ENCODE results near the gene POLD1. TPM values are rescaled to one million over a fixed set of nuclear protein-coding genes. Genes with fewer than 3 reads are reported as not detected.
"Not testable (repeated sequence)": the region's sequence is repeated elsewhere in the genome, so short reads cannot be mapped to it uniquely, and the experiment has no call there.

Gene POLD1
- total RNA-seq, 2 experiments from 2014 or later, result 156 to 167 TPM

DNA sequence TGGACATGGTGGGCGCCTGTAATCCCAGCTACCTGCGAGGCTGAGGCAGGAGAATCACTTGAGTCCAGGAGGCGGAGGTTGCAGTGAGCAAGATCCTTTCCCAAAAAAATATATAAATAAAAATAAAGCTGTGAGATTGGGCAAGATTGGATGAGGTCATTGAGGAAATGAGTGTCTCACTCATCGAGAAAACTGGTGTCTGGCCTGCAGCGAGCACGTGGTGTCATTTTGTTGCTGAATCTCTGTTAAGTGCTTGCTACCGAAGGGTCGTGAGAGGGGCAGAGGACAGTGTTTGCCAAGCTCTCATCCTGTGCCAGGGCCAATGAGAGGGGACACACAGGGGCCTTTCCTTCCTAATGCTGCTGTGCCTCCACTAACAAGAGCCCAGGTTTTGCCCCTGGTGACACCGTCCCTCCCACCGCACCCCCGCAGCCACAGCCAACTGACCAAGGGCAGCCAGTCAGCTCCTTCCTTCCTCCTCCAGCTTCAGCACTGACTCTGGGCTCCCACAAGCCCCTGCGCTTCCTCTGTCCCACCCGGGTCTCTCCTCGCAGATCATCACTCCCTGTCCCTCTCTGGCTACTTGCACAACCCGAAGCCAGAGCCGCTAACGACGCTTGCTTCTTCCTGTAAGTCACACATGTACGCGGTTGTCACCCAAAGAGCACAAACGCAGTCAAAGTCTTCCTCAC is 3.2 kb downstream of the POLD1 start:
- H3K4me1 Mint-ChIP-seq, result peaks cover 37% of the 10 kb centered on the region
- no peak overlapping the region for H3K27ac Mint-ChIP-seq
- H3K36me3 Mint-ChIP-seq (ENCODE audit: low read depth), result peaks cover 27% of the 10 kb centered on the region
- CTCF ChIA-PET, result interaction anchor here (1.0 to 1.5 kb wide), 3 partner anchors 12 to 50 kb away, joined by 3 to 5 read pairs (median 3); no protein-coding TSS in a partner anchor
- no peaks in the 10 kb centered on the region for H3K9me3 Mint-ChIP-seq
- DNase-seq, result no peak
- POLR2A ChIA-PET, result no interaction called here
- H3K27me3 Mint-ChIP-seq, result no peaks in the 10 kb centered on the region
- no peak overlapping the region for H3K4me3 Mint-ChIP-seq

DNA sequence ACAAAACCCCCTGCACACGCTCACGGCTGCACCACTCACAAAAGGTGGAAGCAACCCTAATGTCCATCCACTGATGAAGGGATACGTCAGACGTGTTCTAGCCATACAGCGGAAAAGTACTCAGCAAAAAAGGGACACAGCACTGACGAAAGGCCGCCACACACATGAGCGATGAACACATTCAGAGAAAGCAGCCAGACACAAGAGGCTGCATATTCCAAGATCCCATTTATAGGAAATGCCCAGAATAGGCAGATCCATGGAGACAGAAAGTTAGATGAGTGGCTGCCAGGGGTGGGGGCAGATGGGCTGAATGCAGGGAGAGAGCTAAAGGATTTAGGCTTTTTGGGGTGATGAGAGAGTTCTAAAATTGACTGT is 3.7 kb downstream of the POLD1 start:
- Mint-ChIP-seq H3K4me1 (peaks cover 37% of the 10 kb centered on the region), H3K9me3 (no peaks in the 10 kb centered on the region), H3K27me3 (no peaks in the 10 kb centered on the region), H3K27ac (no peak overlapping the region), H3K36me3 (ENCODE audit: low read depth) (peaks cover 28% of the 10 kb centered on the region), H3K4me3 (no peak overlapping the region)
- ChIA-PET CTCF (no interaction called here), POLR2A (no interaction called here)
- DNase-seq, result no peak

DNA sequence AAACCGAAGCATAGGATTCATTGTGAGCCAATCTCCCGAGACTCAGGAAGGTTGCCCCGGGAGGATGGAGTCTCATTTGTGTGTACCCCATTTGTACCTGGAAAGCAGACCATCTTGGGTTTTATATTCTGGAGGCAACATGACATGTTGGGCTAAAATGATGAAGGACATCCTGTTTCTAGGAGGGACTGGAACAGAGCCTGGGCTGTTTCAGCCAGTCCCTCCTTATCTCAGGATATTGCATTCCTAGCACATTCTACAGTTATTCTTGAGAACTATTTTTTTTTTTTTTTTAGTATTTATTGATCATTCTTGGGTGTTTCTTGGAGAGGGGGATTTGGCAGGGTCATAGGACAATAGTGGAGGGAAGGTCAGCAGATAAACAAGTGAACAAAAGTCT is 6.1 kb downstream of the POLD1 start:
- H3K36me3 Mint-ChIP-seq (ENCODE audit: low read depth), result peaks cover 29% of the 10 kb centered on the region
- H3K9me3 Mint-ChIP-seq, DNase-seq, POLR2A ChIA-PET, H3K4me3 Mint-ChIP-seq, H3K27me3 Mint-ChIP-seq, H3K27ac Mint-ChIP-seq: not testable (repeated sequence)
- H3K4me1 Mint-ChIP-seq, result peaks cover 16% of the 10 kb centered on the region
- CTCF ChIA-PET, result interaction anchor here (0.7 kb wide), 1 partner anchor 65 kb away, joined by 3 read pairs; no protein-coding TSS in a partner anchor

DNA sequence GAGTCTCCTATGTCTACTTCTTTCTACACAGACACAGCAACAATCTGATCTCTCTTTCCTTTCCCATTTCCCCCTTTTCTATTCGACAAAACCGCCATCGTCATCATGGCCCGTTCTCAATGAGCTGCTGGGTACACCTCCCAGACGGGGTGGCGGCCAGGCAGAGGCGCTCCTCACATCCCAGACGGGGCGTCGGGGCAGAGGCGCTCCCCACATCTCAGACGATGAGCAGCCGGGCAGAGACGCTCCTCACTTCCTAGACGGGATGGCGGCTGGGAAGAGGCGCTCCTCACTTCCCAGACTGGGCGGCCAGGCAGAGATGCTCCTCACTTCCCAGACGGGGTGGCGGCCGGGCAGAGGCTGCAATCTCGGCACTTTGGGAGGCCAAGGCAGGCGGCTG is 6.8 kb downstream of the POLD1 start:
- Mint-ChIP-seq H3K4me1 (peaks cover 10% of the 10 kb centered on the region), H3K36me3 (ENCODE audit: low read depth) (peaks cover 30% of the 10 kb centered on the region)
- H3K4me3 Mint-ChIP-seq, CTCF ChIA-PET, DNase-seq, H3K9me3 Mint-ChIP-seq, H3K27ac Mint-ChIP-seq, H3K27me3 Mint-ChIP-seq: not testable (repeated sequence)
- POLR2A ChIA-PET, result interaction anchor here (0.6 kb wide), 1 partner anchor 27 kb away, joined by 3 read pairs; no protein-coding TSS in a partner anchor

DNA sequence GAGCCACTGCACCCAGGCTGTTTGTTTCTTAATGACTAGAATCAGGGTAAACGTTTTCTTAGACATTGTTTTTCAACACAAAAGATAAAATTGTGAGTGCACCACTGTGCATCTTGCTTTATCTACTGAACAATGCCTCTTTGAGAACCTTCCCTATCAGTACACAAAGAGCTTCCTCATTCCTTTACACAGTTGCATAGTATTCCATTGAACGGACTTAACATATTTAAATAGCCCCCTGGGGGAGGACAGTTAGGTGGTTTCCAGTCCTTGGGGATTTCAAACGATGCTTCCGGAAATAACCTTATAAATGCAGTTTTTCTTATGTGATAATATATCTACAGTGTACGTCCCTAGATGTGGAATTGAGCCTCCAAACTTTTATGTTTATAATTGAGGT is 8.6 kb downstream of the POLD1 start:
- DNase-seq, result no peak

DNA sequence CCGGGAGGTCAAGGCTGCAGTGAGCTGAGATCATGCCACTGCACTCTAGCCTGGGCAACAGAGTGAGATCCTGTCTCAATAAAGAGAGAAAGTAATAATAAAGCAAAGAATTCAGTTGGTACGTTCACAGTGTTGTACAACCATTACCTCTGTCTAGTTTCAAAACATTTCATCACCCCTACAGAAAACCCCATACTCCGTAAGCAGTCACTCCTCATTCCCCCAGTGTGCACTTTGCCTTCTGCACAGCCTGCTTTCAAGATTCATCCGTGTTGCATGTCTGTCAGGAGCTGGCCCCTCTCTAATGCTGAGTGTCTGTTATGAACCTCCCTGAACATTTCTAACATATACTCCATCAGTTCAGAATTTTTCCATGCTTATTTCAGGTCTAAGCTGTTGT is 9.4 kb downstream of the POLD1 start:
- H3K4me1 Mint-ChIP-seq, result no peaks in the 10 kb centered on the region
- no peak overlapping the region for H3K4me3 Mint-ChIP-seq
- H3K27me3 Mint-ChIP-seq, result no peaks in the 10 kb centered on the region
- H3K27ac Mint-ChIP-seq, result no peak overlapping the region
- ChIA-PET CTCF (no interaction called here), POLR2A (no interaction called here)
- no peaks in the 10 kb centered on the region for H3K9me3 Mint-ChIP-seq
- H3K36me3 Mint-ChIP-seq (ENCODE audit: low read depth), result peaks cover 26% of the 10 kb centered on the region
- DNase-seq, result no peak

More for the DNA sequence above, 8.6 kb downstream of the POLD1 start:
- peaks cover 29% of the 10 kb centered on the region for H3K36me3 Mint-ChIP-seq (ENCODE audit: low read depth)
- H3K27me3 Mint-ChIP-seq, result no peaks in the 10 kb centered on the region
- H3K9me3 Mint-ChIP-seq, result no peaks in the 10 kb centered on the region
- H3K4me3 Mint-ChIP-seq, result no peak overlapping the region
- H3K27ac Mint-ChIP-seq, result no peak overlapping the region
- ChIA-PET POLR2A (no interaction called here), CTCF (no interaction called here)
- H3K4me1 Mint-ChIP-seq, result peaks cover 3% of the 10 kb centered on the region

DNA sequence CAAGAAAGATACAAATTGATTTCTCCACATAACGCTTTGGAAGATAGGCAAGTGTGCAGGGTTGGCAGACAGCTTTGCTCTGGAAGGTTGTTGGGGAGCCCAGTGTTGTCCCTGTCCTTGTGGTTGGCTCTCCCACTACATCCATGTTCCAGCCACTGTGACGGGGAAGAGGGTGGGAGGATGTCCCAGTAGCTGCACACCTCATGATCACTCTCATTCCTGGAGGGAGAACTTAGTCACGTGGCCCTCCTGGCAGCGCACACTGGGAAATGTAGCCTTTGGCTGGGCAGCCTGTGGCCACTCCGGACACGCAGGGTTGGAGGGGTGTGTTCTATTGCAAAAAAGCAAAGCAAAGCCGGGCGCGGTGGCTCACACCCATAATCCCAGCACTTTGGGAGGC is 9.9 kb downstream of the POLD1 start:
- DNase-seq, result no peak
- POLR2A ChIA-PET, result no interaction called here
- H3K36me3 Mint-ChIP-seq (ENCODE audit: low read depth), result peaks cover 26% of the 10 kb centered on the region
- H3K4me1 Mint-ChIP-seq, result no peaks in the 10 kb centered on the region
- no peaks in the 10 kb centered on the region for H3K9me3 Mint-ChIP-seq
- CTCF ChIA-PET, result interaction anchor here (0.5 kb wide), 1 partner anchor 131 kb away, joined by 3 read pairs; no protein-coding TSS in a partner anchor
- no peak overlapping the region for H3K4me3 Mint-ChIP-seq
- H3K27me3 Mint-ChIP-seq, result no peaks in the 10 kb centered on the region
- H3K27ac Mint-ChIP-seq, result no peak overlapping the region

DNA sequence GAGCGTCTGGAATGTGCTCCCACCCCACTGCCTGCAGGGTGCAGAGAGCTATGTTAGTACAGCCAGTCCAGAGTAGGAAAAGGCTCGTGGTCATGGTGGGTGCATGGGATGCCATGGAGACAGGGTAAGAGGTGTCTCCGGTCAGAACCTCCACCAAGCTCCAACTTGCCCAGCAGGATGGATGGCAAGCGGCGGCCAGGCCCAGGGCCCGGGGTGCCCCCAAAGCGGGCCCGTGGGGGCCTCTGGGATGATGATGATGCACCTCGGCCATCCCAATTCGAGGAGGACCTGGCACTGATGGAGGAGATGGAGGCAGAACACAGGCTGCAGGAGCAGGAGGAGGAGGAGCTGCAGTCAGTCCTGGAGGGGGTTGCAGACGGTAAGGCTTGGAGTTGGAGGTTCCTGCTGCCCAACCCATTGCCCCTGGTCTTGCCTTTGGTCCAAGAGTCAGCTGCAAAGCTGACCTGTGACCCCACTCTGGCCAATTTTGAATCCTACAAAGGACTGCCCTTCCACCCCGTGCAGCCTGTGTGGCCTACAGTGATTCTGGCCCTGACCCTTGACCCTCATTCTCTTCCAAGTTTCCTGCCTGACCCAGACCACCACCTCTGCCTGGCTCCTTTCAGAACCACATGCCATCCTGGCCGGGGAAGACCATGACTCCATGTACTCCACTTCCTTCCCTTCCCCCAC is 14.7 kb downstream of the POLD1 start:
- Mint-ChIP-seq H3K27ac (no peak overlapping the region), H3K27me3 (no peaks in the 10 kb centered on the region), H3K36me3 (ENCODE audit: low read depth) (peaks cover 18% of the 10 kb centered on the region), H3K4me1 (no peaks in the 10 kb centered on the region), H3K4me3 (no peak overlapping the region), H3K9me3 (no peaks in the 10 kb centered on the region)
- ChIA-PET CTCF (interaction anchor here (1.1 to 1.6 kb wide), 2 partner anchors 12 to 16 kb away, joined by 4 to 5 read pairs; no protein-coding TSS in a partner anchor), POLR2A (no interaction called here)
- DNase-seq, result no peak

DNA sequence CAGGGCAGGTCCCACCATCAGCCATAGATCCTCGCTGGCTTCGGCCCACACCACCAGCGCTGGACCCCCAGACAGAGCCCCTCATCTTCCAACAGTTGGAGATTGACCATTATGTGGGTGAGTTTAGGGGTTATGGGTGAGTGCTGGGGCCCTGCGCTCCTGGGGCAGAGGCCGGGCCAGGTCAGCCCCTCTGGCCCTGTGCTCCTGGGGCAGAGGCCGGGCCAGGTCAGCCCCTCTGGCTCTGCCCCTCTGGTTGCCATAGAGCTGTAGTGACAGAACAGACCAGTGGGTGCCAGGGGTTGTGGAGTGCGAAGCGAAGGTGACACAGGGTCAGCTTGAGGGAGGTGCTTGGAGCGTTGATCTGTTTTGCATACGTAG is 15.2 kb downstream of the POLD1 start:
- Mint-ChIP-seq H3K4me3 (no peak overlapping the region), H3K27ac (no peak overlapping the region), H3K27me3 (no peaks in the 10 kb centered on the region), H3K4me1 (no peaks in the 10 kb centered on the region), H3K36me3 (ENCODE audit: low read depth) (peaks cover 19% of the 10 kb centered on the region), H3K9me3 (no peaks in the 10 kb centered on the region)
- ChIA-PET POLR2A (no interaction called here), CTCF (interaction anchor here (1.6 kb wide), 1 partner anchor 12 kb away, joined by 5 read pairs; no protein-coding TSS in a partner anchor)
- no peak for DNase-seq

DNA sequence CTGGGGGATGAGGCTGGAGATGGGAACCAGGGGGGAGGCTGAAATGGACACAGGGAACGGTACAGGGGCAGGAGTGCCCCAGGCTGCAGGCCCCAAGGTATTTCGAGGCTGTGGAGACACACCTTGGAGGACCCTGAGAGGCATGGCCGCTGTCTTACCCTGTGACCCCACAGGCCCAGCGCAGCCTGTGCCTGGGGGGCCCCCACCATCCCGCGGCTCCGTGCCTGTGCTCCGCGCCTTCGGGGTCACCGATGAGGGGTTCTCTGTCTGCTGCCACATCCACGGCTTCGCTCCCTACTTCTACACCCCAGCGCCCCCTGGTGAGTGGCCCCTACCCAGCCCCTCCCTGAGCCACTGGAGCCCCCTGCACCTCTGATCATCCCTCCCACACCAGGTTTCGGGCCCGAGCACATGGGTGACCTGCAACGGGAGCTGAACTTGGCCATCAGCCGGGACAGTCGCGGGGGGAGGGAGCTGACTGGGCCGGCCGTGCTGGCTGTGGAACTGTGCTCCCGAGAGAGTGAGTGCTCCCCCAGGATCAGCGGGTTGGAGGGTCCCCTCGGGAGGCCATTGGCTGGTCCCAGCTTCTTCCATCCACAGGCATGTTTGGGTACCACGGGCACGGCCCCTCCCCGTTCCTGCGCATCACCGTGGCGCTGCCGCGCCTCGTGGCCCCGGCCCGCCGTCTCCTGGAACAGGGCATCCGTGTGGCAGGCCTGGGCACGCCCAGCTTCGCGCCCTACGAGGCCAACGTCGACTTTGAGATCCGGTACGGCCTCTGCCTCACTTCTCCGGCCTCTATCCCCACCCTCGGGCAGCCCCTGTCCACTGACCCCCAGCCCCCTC is 17.7 kb downstream of the POLD1 start:
- Mint-ChIP-seq H3K27me3 (no peaks in the 10 kb centered on the region), H3K4me1 (peaks cover 1% of the 10 kb centered on the region), H3K27ac (no peak overlapping the region), H3K4me3 (no peak overlapping the region), H3K9me3 (no peaks in the 10 kb centered on the region), H3K36me3 (ENCODE audit: low read depth) (peaks cover 27% of the 10 kb centered on the region)
- no peak for DNase-seq
- POLR2A ChIA-PET, result no interaction called here
- CTCF ChIA-PET, result interaction anchor here (1.1 kb wide), 1 partner anchor 12 kb away, joined by 3 read pairs; no protein-coding TSS in a partner anchor

DNA sequence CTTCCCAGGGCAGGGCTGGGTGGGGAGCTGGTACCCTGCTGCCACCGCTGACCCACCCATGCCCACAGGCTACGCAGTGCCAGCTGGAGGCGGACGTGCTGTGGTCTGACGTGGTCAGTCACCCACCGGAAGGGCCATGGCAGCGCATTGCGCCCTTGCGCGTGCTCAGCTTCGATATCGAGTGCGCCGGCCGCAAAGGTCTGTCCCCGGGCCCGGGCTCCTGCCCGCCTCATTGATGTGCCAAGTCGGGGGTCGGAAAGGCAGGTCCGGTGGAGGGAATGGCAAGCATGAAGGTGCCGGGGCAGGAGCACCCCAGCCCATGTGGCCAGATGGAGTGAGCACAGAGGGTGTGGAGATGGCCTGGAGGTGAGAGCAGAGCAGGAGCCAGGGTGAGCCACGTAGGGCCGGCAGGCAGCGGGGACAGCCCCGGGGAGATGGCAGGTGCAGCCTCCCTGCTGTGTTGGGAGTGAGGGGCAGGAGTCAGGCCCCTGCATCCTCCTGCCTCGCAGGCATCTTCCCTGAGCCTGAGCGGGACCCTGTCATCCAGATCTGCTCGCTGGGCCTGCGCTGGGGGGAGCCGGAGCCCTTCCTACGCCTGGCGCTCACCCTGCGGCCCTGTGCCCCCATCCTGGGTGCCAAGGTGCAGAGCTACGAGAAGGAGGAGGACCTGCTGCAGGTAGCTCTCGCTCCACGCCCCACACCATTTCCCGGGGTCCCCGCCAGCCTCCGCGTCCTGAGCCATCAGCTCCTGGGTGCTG is 18.6 kb downstream of the POLD1 start:
- no peak for DNase-seq
- no peaks in the 10 kb centered on the region for H3K27me3 Mint-ChIP-seq
- H3K4me1 Mint-ChIP-seq, result peaks cover 1% of the 10 kb centered on the region
- ChIA-PET CTCF (interaction anchor here (1.1 kb wide), 1 partner anchor 11 kb away, joined by 3 read pairs; no protein-coding TSS in a partner anchor), POLR2A (no interaction called here)
- H3K4me3 Mint-ChIP-seq, result no peak overlapping the region
- H3K27ac Mint-ChIP-seq, result no peak overlapping the region
- H3K9me3 Mint-ChIP-seq, result no peaks in the 10 kb centered on the region
- peaks cover 29% of the 10 kb centered on the region for H3K36me3 Mint-ChIP-seq (ENCODE audit: low read depth)

DNA sequence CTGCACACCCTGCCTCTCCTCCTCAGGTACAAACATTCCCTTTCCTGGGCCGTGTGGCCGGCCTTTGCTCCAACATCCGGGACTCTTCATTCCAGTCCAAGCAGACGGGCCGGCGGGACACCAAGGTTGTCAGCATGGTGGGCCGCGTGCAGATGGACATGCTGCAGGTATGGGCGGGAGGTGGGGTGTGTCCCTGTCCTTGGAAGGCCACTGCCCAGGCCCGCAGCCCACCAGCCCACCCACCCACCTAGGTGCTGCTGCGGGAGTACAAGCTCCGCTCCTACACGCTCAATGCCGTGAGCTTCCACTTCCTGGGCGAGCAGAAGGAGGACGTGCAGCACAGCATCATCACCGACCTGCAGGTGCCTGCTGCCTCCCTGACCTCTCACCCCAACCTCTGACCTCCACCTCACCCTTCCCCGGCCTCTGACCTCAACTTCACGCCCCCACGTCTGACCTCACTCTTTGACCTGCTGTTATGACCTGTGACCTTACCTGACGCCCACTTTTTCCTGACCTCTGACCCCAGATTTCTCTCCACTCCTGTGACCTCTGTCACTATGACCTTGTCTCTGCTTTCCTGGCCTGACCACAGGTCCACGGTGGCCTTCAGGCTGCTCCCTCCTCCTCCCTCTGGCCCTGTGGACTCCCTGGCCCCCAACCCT is 22.1 kb downstream of the POLD1 start:
- no peak for DNase-seq
- no peaks in the 10 kb centered on the region for H3K9me3 Mint-ChIP-seq
- peaks cover 36% of the 10 kb centered on the region for H3K36me3 Mint-ChIP-seq (ENCODE audit: low read depth)
- H3K4me3 Mint-ChIP-seq, result no peak overlapping the region
- no peaks in the 10 kb centered on the region for H3K27me3 Mint-ChIP-seq
- H3K4me1 Mint-ChIP-seq, result peaks cover 1% of the 10 kb centered on the region
- no peak overlapping the region for H3K27ac Mint-ChIP-seq
- POLR2A ChIA-PET, result no interaction called here
- CTCF ChIA-PET, result no interaction called here

All from activated CD4-positive, alpha-beta T cell treated with anti-CD3 and anti-CD28 coated beads, Interleukin-2, amount 10 ng/mL, durations not matched to agents 7 days and 5 days (primary cell).